Neural progenitor cell (in vitro differentiated cells): ENCODE results near the gene RAP1A. TPM values are rescaled to one million over a fixed set of nuclear protein-coding genes. Genes with fewer than 3 reads are reported as not detected.

Source experiments
- DNase-seq: peaks from one replicate; pipeline ENCODE4 v3.0.0-alpha.2; 2016; ENCODE audit warnings: low spot score
- H2AFZ ChIP-seq: fragments of 200-600 bp; sonication (generic); replicated peaks from 2 replicates; pipeline ENCODE4 v1.6.1; 2016; ENCODE audit warnings: antibody characterized with exemption
- H3F3A ChIP-seq: fragments of 200-600 bp; sonication (generic); 2 replicates; pipeline ENCODE4 v1.6.1; 2016; ENCODE audit warnings: antibody characterized with exemption, low read depth
- H3K27ac ChIP-seq: fragments of 200-600 bp; sonication (generic); 2 replicates; pipeline ENCODE4 v1.5.1; 2016; ENCODE audit warnings: mild to moderate bottlenecking
- H3K27me3 ChIP-seq: fragments of 200-600 bp; sonication (generic); 2 replicates; pipeline ENCODE4 v1.6.1; 2016; ENCODE audit warnings: mild to moderate bottlenecking, moderate library complexity
- H3K36me3 ChIP-seq: fragments of 200-600 bp; sonication (generic); 2 replicates; pipeline ENCODE4 v1.5.1; 2016
- H3K4me1 ChIP-seq: fragments of 200-600 bp; sonication (generic); 2 replicates; pipeline ENCODE4 v1.6.1; 2016; ENCODE audit warnings: mixed run types
- H3K4me2 ChIP-seq: fragments of 200-600 bp; sonication (generic); 2 replicates; pipeline ENCODE4 v1.6.1; 2016
- H3K4me3 ChIP-seq: fragments of 200-600 bp; sonication (generic); 2 replicates; pipeline ENCODE4 v1.5.1; 2016
- H3K79me2 ChIP-seq: fragments of 200-600 bp; sonication (generic); 2 replicates; pipeline ENCODE4 v1.6.1; 2016; ENCODE audit warnings: low read depth
- H3K9ac ChIP-seq: fragments of 200-600 bp; sonication (generic); 2 replicates; pipeline ENCODE4 v1.6.1; 2016
- H3K9me3 ChIP-seq: fragments of 200-600 bp; sonication (generic); 2 replicates; pipeline ENCODE4 v1.5.1; 2016; ENCODE audit warnings: low read depth
- H4K20me1 ChIP-seq: fragments of 200-600 bp; sonication (generic); 2 replicates; pipeline ENCODE4 v1.6.1; 2016; ENCODE audit warnings: low read depth
- H3K27ac Mint-ChIP-seq: 3 replicates; pipeline ENCODE4 v1.8.0; 2021; ENCODE audit warnings: mixed read lengths
- H3K27me3 Mint-ChIP-seq: 2 replicates; pipeline ENCODE4 v1.8.0; 2022; ENCODE audit warnings: low read depth, mild to moderate bottlenecking, inconsistent platforms, moderate library complexity, mixed read lengths; ENCODE audit not compliant: insufficient read depth
- H3K36me3 Mint-ChIP-seq: 3 replicates; pipeline ENCODE4 v1.8.0; 2021; ENCODE audit warnings: mixed read lengths
- H3K4me1 Mint-ChIP-seq: 3 replicates; pipeline ENCODE4 v1.8.0; 2021; ENCODE audit warnings: mixed read lengths
- H3K4me3 Mint-ChIP-seq: 3 replicates; pipeline ENCODE4 v1.8.0; 2021; ENCODE audit warnings: mild to moderate bottlenecking, moderate library complexity, mixed read lengths
- H3K9me3 Mint-ChIP-seq: 3 replicates; pipeline ENCODE4 v1.8.0; 2020; ENCODE audit warnings: mixed read lengths
- CTCF ChIP-seq: fragments of 200-600 bp; sonication (generic); IDR thresholded peaks from 2 replicates; pipeline ENCODE4 v1.5.1; 2017; ENCODE audit warnings: antibody characterized with exemption, mild to moderate bottlenecking
- EZH2 ChIP-seq: fragments of 200-600 bp; sonication (generic); IDR thresholded peaks from 2 replicates; pipeline ENCODE4 v1.6.1; 2017; ENCODE audit warnings: antibody characterized with exemption, mild to moderate bottlenecking, moderate library complexity
- EZH2phosphoT487 ChIP-seq: fragments of 200-600 bp; sonication (generic); IDR thresholded peaks from 2 replicates; pipeline ENCODE4 v1.6.1; 2017; ENCODE audit warnings: antibody characterized with exemption
- total RNA-seq: library from RNA; depleted of rRNA; stranded (reverse); fragments of >200 nt; gene quantifications from 2 replicates; pipeline ENCODE4 v1.2.3, GENCODE V29; 2015; ENCODE audit warnings: low replicate concordance

Gene RAP1A
- total RNA-seq, 1 donor from 2014 or later, result 27.5 TPM

DNA sequence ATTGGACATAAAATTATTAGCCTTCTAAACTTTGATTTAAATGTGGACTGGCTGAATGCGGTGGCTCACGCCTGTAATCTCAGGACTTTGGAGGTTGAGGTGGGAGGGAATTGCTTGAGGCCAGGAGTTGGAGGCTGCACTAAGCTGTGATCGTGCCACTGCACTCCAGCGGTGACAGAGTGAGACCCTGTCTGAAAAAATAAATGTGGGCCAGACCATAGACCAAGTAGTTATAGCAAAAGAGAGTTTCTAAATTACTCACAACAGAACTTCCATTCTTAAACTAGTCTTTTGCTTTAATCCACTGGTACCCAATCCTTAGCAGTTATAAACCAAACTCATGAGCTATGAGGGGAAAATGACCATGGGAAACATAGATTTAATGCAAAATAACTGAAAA is 35.2 kb downstream of the RAP1A start:
- Histone ChIP-seq H3K9ac (no peak overlapping the region), H3K4me1 (no peaks in the 10 kb centered on the region), H3F3A (no peaks in the 10 kb centered on the region), H3K4me2 (no peak overlapping the region), H3K36me3 (no peaks in the 10 kb centered on the region), H3K9me3 (no peaks in the 10 kb centered on the region), H4K20me1 (peaks cover 5% of the 10 kb centered on the region), H3K79me2 (peaks cover 45% of the 10 kb centered on the region), H2AFZ (no peak overlapping the region), H3K27me3 (no peaks in the 10 kb centered on the region), H3K27ac (no peak overlapping the region), H3K4me3 (no peak overlapping the region)
- H3K27ac Mint-ChIP-seq, result no peak overlapping the region
- no peak for DNase-seq
- TF ChIP-seq EZH2 (no peak), EZH2phosphoT487 (no peak), CTCF (no peak)
- H3K27me3 Mint-ChIP-seq, result no peaks in the 10 kb centered on the region
- peaks cover 9% of the 10 kb centered on the region for H3K4me1 Mint-ChIP-seq
- peaks cover 5% of the 10 kb centered on the region for H3K9me3 Mint-ChIP-seq
- peaks cover 8% of the 10 kb centered on the region for H3K36me3 Mint-ChIP-seq
- H3K4me3 Mint-ChIP-seq, result no peak overlapping the region

DNA sequence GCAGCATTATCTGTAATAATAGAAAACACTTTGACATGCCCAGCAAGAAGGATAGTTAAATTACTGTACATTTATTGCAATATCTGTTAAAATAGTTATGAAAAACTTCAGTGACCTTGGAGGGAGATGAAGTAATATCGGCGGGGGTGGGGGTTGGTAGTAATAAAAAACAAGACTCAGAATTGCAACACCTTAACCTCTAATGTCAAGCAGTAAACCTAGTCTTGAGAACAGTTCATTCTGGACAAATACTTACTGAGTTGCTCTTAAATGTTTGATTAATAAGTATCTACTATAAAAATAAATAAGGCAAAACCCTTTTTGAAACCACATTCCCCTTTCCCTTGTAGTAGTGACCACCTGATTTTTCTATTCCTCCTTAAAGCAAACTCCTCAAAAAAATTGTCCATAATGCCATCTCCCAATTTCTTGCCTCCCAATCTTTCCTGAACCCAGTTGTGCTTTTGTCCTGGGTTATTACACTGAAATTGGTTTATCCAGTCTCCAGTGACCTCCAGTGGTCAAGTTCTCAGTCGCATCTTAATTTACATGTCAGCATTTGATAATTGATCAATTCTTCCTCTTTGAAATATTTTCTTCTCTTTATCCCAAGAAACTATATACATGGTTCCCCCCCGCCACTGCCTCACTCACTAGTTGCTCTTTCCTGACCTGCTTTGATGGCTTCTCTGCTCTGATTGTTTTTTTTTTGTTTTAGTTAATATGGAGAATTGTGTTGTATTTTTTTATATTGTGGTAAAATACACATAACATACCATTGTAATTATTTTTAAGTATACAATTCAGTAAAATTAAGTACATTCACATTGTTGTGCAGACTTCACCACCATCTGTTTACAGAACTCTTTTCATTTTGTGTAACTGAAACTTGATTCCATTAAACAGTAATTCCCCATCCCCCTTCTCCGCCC is 36.8 kb downstream of the RAP1A start:
- H3K9me3 ChIP-seq, result no peaks in the 10 kb centered on the region
- Mint-ChIP-seq H3K4me3 (no peak overlapping the region), H3K27ac (no peak overlapping the region), H3K27me3 (no peaks in the 10 kb centered on the region), H3K9me3 (no peaks in the 10 kb centered on the region), H3K4me1 (peaks cover 9% of the 10 kb centered on the region), H3K36me3 (peaks cover 2% of the 10 kb centered on the region)
- H3K4me2 ChIP-seq, result no peak overlapping the region
- no peaks in the 10 kb centered on the region for H3F3A ChIP-seq
- H3K4me1 ChIP-seq, result no peaks in the 10 kb centered on the region
- H2AFZ ChIP-seq, result no peak overlapping the region
- DNase-seq, result peak; percentile 11
- no peak overlapping the region for H3K4me3 ChIP-seq
- H3K27ac ChIP-seq, result no peak overlapping the region
- TF ChIP-seq EZH2phosphoT487 (no peak), CTCF (peak; percentile 42)
- no peaks in the 10 kb centered on the region for H3K36me3 ChIP-seq
- H4K20me1 ChIP-seq, result peaks cover 12% of the 10 kb centered on the region
- H3K79me2 ChIP-seq, result peaks cover 57% of the 10 kb centered on the region
- no peaks in the 10 kb centered on the region for H3K27me3 ChIP-seq
- no peak overlapping the region for H3K9ac ChIP-seq

- Histone ChIP-seq H3K4me3 (no peak overlapping the region), H3K9ac (no peak overlapping the region), H3K27ac (no peak overlapping the region), H3K9me3 (no peaks in the 10 kb centered on the region), H3K36me3 (no peaks in the 10 kb centered on the region), H3K4me1 (no peaks in the 10 kb centered on the region), H3F3A (no peaks in the 10 kb centered on the region), H3K27me3 (no peaks in the 10 kb centered on the region), H3K79me2 (peaks cover 58% of the 10 kb centered on the region), H3K4me2 (no peak overlapping the region), H4K20me1 (peaks cover 12% of the 10 kb centered on the region), H2AFZ (no peak overlapping the region)
- H3K9me3 Mint-ChIP-seq, result no peaks in the 10 kb centered on the region
- H3K4me3 Mint-ChIP-seq, result no peak overlapping the region
- no peak for DNase-seq
- H3K27ac Mint-ChIP-seq, result no peak overlapping the region
- TF ChIP-seq EZH2 (no peak), CTCF (no peak), EZH2phosphoT487 (no peak)
- H3K27me3 Mint-ChIP-seq, result no peaks in the 10 kb centered on the region
- H3K4me1 Mint-ChIP-seq, result peaks cover 9% of the 10 kb centered on the region
- H3K36me3 Mint-ChIP-seq, result peaks cover 1% of the 10 kb centered on the region
Measured at GRCh38 chr1:111658622-111659021, 39.0 kb downstream of the RAP1A start.
